ENCODE data around the gene SLC18A3.

The SLC18A3 gene

GRCh38 chr10:49616421-49617101 is 6.5 kb downstream of the SLC18A3 start:
- H3K9ac ChIP-seq (ENCODE audit: low read length): no peak overlapping the region
- no peaks in the 10 kb centered on the region for H3K4me1 ChIP-seq (ENCODE audit: insufficient read depth, low read length, severe bottlenecking)
- no peaks in the 10 kb centered on the region for H3K9me3 ChIP-seq (ENCODE audit: low read length)
- H3K27ac ChIP-seq (ENCODE audit: low read depth, low read length, poor library complexity, severe bottlenecking): no peak overlapping the region
- H3F3A ChIP-seq (ENCODE audit: insufficient read depth, low read length): no peaks in the 10 kb centered on the region
- no peaks in the 10 kb centered on the region for H3K27me3 ChIP-seq (ENCODE audit: insufficient read depth, low read length)
- H3K9me2 ChIP-seq (ENCODE audit: low read depth, low read length): no peaks in the 10 kb centered on the region
- H2AFZ ChIP-seq (ENCODE audit: low read length): no peak overlapping the region
- H3K36me3 ChIP-seq (ENCODE audit: insufficient read depth, low read length): no peaks in the 10 kb centered on the region
- H3K4me3 ChIP-seq (ENCODE audit: low read depth, low read length, poor library complexity, severe bottlenecking): no peak overlapping the region
- H3K79me2 ChIP-seq (ENCODE audit: insufficient read depth, low read length): no peaks in the 10 kb centered on the region
- no peak for TF ChIP-seq EZH2 (IDR thresholded peaks at IDR 0.05; ENCODE audit: borderline replicate concordance, low read length)
- TF ChIP-seq, protein P1, sequence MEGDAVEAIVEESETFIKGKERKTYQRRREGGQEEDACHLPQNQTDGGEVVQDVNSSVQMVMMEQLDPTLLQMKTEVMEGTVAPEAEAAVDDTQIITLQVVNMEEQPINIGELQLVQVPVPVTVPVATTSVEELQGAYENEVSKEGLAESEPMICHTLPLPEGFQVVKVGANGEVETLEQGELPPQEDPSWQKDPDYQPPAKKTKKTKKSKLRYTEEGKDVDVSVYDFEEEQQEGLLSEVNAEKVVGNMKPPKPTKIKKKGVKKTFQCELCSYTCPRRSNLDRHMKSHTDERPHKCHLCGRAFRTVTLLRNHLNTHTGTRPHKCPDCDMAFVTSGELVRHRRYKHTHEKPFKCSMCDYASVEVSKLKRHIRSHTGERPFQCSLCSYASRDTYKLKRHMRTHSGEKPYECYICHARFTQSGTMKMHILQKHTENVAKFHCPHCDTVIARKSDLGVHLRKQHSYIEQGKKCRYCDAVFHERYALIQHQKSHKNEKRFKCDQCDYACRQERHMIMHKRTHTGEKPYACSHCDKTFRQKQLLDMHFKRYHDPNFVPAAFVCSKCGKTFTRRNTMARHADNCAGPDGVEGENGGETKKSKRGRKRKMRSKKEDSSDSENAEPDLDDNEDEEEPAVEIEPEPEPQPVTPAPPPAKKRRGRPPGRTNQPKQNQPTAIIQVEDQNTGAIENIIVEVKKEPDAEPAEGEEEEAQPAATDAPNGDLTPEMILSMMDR (IDR thresholded peaks at IDR 0.05; ENCODE audit: low read length): no peak
- H4K20me1 ChIP-seq (ENCODE audit: insufficient read depth, low read length): no peaks in the 10 kb centered on the region
- no peak overlapping the region for H3K4me2 ChIP-seq (ENCODE audit: low read length)

- no peaks in the 10 kb centered on the region for H3K79me2 ChIP-seq (ENCODE audit: insufficient read depth, low read length)
- no peaks in the 10 kb centered on the region for H3K9me3 ChIP-seq (ENCODE audit: low read length)
- H3K4me1 ChIP-seq (ENCODE audit: insufficient read depth, low read length, severe bottlenecking): no peaks in the 10 kb centered on the region
- no peaks in the 10 kb centered on the region for H3K27me3 ChIP-seq (ENCODE audit: insufficient read depth, low read length)
- H2AFZ ChIP-seq (ENCODE audit: low read length): no peak overlapping the region
- no peaks in the 10 kb centered on the region for H3F3A ChIP-seq (ENCODE audit: insufficient read depth, low read length)
- no peak overlapping the region for H3K27ac ChIP-seq (ENCODE audit: low read depth, low read length, poor library complexity, severe bottlenecking)
- no peak overlapping the region for H3K4me3 ChIP-seq (ENCODE audit: low read depth, low read length, poor library complexity, severe bottlenecking)
- no peaks in the 10 kb centered on the region for H3K9me2 ChIP-seq (ENCODE audit: low read depth, low read length)
- H3K4me2 ChIP-seq (ENCODE audit: low read length): no peak overlapping the region
- H3K36me3 ChIP-seq (ENCODE audit: insufficient read depth, low read length): no peaks in the 10 kb centered on the region
- no peak for TF ChIP-seq EZH2 (IDR thresholded peaks at IDR 0.05; ENCODE audit: borderline replicate concordance, low read length)
- TF ChIP-seq, protein P1 (IDR thresholded peaks at IDR 0.05; ENCODE audit: low read length): no peak
- H4K20me1 ChIP-seq (ENCODE audit: insufficient read depth, low read length): no peaks in the 10 kb centered on the region
- no peak overlapping the region for H3K9ac ChIP-seq (ENCODE audit: low read length)
These were observed 7.3 kb downstream of the SLC18A3 start for GRCh38 chr10:49617121-49618020.

DNA sequence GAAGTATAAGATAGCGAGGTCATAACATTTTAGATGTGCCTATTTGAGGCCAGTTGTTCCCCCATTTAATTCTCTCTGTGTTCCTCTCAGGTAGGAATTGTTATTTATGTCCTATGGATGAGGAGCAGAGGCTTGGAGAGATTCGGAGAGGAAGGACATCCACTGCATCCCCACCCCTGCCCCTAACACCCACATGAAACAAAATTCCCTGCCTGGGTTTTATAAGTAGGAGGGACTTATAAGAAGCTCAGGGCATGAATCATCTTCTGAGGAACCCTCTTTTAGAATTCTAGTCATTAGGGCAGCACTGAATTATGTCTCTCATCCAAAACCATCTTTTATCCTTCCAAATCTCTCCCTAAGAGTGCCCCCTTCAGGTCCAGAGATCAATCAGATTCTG is 8.7 kb downstream of the SLC18A3 start:
- H3K27ac ChIP-seq (ENCODE audit: low read depth, low read length, poor library complexity, severe bottlenecking): no peak overlapping the region
- no peak overlapping the region for H3K4me2 ChIP-seq (ENCODE audit: low read length)
- no peak overlapping the region for H3K9ac ChIP-seq (ENCODE audit: low read length)
- H3K4me3 ChIP-seq (ENCODE audit: low read depth, low read length, poor library complexity, severe bottlenecking): no peak overlapping the region
- no peak overlapping the region for H2AFZ ChIP-seq (ENCODE audit: low read length)
- no peaks in the 10 kb centered on the region for H3K79me2 ChIP-seq (ENCODE audit: insufficient read depth, low read length)
- no peaks in the 10 kb centered on the region for H3K9me3 ChIP-seq (ENCODE audit: low read length)
- no peaks in the 10 kb centered on the region for H3F3A ChIP-seq (ENCODE audit: insufficient read depth, low read length)
- TF ChIP-seq, protein P1 (IDR thresholded peaks at IDR 0.05; ENCODE audit: low read length): no peak
- TF ChIP-seq EZH2 (IDR thresholded peaks at IDR 0.05; ENCODE audit: borderline replicate concordance, low read length): no peak
- H3K4me1 ChIP-seq (ENCODE audit: insufficient read depth, low read length, severe bottlenecking): no peaks in the 10 kb centered on the region
- H3K27me3 ChIP-seq (ENCODE audit: insufficient read depth, low read length): no peaks in the 10 kb centered on the region
- H4K20me1 ChIP-seq (ENCODE audit: insufficient read depth, low read length): no peaks in the 10 kb centered on the region
- H3K9me2 ChIP-seq (ENCODE audit: low read depth, low read length): no peaks in the 10 kb centered on the region
- no peaks in the 10 kb centered on the region for H3K36me3 ChIP-seq (ENCODE audit: insufficient read depth, low read length)
